OCI-LY7 (cell line): ENCODE data around the gene BCL2L12. TPM values are rescaled to one million over a fixed set of nuclear protein-coding genes. Genes with fewer than 3 reads are reported as not detected.

ENCODE experiments used
- BruUV-seq: library from RNA; stranded (reverse); fragments of 400-500 nt; replicated peaks from 2 replicates; lab custom pipeline; 2021; lab: Mats Ljungman, UMichigan
- CTCF ChIA-PET: fragments of 300-600 bp; sonication (Branson Sonifier 250); formaldehyde crosslinking; loops from one replicate; lab custom pipeline; 2022; ENCODE audit warnings: antibody characterized with exemption; ENCODE audit not compliant: unreplicated experiment; lab: Charles Lee
- POLR2A ChIA-PET: fragments of 300-600 bp; sonication (Branson Sonifier 250); formaldehyde crosslinking; loops from one replicate; lab custom pipeline; 2022; ENCODE audit warnings: antibody characterized with exemption; lab: Charles Lee
- DNase-seq: peaks from one replicate; pipeline ENCODE4 v3.0.0-alpha.2; 2015; ENCODE audit warnings: low spot score
- H2AFZ ChIP-seq: fragments of 200-600 bp; sonication (generic), shearing (Covaris generic); 2 replicates; pipeline ENCODE4 v1.6.1; 2014; ENCODE audit warnings: mild to moderate bottlenecking, antibody characterized with exemption, low read length, moderate library complexity
- H3K27ac ChIP-seq: fragments of 200-600 bp; sonication (generic); 2 replicates; pipeline ENCODE4 v1.5.1; 2014; ENCODE audit warnings: mixed run types, low read depth, mild to moderate bottlenecking, moderate library complexity, low read length, inconsistent platforms; ENCODE audit not compliant: poor library complexity, severe bottlenecking
- H3K36me3 ChIP-seq: fragments of 200-600 bp; sonication (generic); 2 replicates; pipeline ENCODE4 v1.6.1; 2014; ENCODE audit warnings: mild to moderate bottlenecking, antibody characterized with exemption, low read length, moderate library complexity, mixed read lengths; ENCODE audit not compliant: insufficient read depth
- H3K4me1 ChIP-seq: fragments of 200-600 bp; sonication (generic); 2 replicates; pipeline ENCODE4 v1.5.1; 2014; ENCODE audit warnings: mild to moderate bottlenecking, low read length; ENCODE audit not compliant: insufficient read depth, poor library complexity, severe bottlenecking
- H3K4me2 ChIP-seq: fragments of 200-600 bp; sonication (generic); 2 replicates; pipeline ENCODE4 v1.6.1; 2014; ENCODE audit warnings: mild to moderate bottlenecking, low read length
- H3K4me3 ChIP-seq: fragments of 200-600 bp; sonication (generic); 2 replicates; pipeline ENCODE4 v1.5.1; 2014; ENCODE audit warnings: mild to moderate bottlenecking, low read depth, low read length; ENCODE audit not compliant: poor library complexity, severe bottlenecking
- H3K79me2 ChIP-seq: fragments of 200-600 bp; sonication (generic); 2 replicates; pipeline ENCODE4 v1.6.1; 2016; ENCODE audit warnings: low read depth, mild to moderate bottlenecking, low read length, moderate library complexity, mixed read lengths; ENCODE audit not compliant: insufficient read depth
- H3K9me2 ChIP-seq: fragments of 200-600 bp; sonication (generic); 2 replicates; pipeline ENCODE4 v1.6.1; 2016; ENCODE audit warnings: mild to moderate bottlenecking, low read length, mixed read lengths; ENCODE audit not compliant: insufficient read depth
- H3K9me3 ChIP-seq: fragments of 200-600 bp; sonication (generic); 2 replicates; pipeline ENCODE4 v1.6.1; 2014; ENCODE audit warnings: mild to moderate bottlenecking, mixed run types, low read length, mixed read lengths
- H4K20me1 ChIP-seq: fragments of 200-600 bp; sonication (generic); 2 replicates; pipeline ENCODE4 v1.6.1; 2014; ENCODE audit warnings: mild to moderate bottlenecking, antibody characterized with exemption, low read length, moderate library complexity, mixed read lengths; ENCODE audit not compliant: insufficient read depth
- EZH2phosphoT487 ChIP-seq: fragments of 200-600 bp; sonication (generic); IDR thresholded peaks from 2 replicates; pipeline ENCODE4 v1.6.1; 2018; ENCODE audit warnings: low read depth, borderline replicate concordance, mild to moderate bottlenecking, mixed run types, antibody characterized with exemption, low read length, moderate library complexity, mixed read lengths
- intact Hi-C: fragments of 100-400 bp; cut with micrococcal nuclease; formaldehyde crosslinking; loops from one replicate; pipeline ENCODE4 v1.10.0; 2022; ENCODE audit not compliant: unreplicated experiment
- total RNA-seq, 2 experiments: library from RNA; depleted of rRNA in 1 of 2; stranded (reverse); fragments of >200 nt in 1 of 2; shearing (Covaris generic) in 1 of 2; gene quantifications; 2 replicates each; pipeline ENCODE4 v1.2.3, GENCODE V29; 2014 to 2022
- TF ChIP-seq, protein P1 (sequence below): fragments of 200-600 bp; sonication (generic); conservative IDR thresholded peaks from 2 replicates; pipeline ENCODE4 v1.5.1; 2014; ENCODE audit warnings: mild to moderate bottlenecking, antibody characterized with exemption, low read length, moderate library complexity, mixed read lengths

The BCL2L12 gene
- total RNA-seq, 2 experiments from 2014 or later = 38.9 to 65.4 TPM

- Histone ChIP-seq H3K4me3 (no peak overlapping the region), H3K79me2 (peaks cover 28% of the 10 kb centered on the region), H3K27ac (no peak overlapping the region), H4K20me1 (no peaks in the 10 kb centered on the region; the same call in 1 of the 2 replicates), H3K36me3 (peaks cover 39% of the 10 kb centered on the region; the same call in 1 of the 2 replicates), H3K4me1 (peaks cover 14% of the 10 kb centered on the region), H3K9me3 (no peaks in the 10 kb centered on the region), H3K4me2 (no peak overlapping the region), H2AFZ (no peak overlapping the region), H3K9me2 (no peaks in the 10 kb centered on the region)
- TF ChIP-seq, protein P1, sequence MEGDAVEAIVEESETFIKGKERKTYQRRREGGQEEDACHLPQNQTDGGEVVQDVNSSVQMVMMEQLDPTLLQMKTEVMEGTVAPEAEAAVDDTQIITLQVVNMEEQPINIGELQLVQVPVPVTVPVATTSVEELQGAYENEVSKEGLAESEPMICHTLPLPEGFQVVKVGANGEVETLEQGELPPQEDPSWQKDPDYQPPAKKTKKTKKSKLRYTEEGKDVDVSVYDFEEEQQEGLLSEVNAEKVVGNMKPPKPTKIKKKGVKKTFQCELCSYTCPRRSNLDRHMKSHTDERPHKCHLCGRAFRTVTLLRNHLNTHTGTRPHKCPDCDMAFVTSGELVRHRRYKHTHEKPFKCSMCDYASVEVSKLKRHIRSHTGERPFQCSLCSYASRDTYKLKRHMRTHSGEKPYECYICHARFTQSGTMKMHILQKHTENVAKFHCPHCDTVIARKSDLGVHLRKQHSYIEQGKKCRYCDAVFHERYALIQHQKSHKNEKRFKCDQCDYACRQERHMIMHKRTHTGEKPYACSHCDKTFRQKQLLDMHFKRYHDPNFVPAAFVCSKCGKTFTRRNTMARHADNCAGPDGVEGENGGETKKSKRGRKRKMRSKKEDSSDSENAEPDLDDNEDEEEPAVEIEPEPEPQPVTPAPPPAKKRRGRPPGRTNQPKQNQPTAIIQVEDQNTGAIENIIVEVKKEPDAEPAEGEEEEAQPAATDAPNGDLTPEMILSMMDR = no peak
- TF ChIP-seq EZH2phosphoT487 = no peak
- no TSS peak for BruUV-seq
- DNase-seq = no peak
- POLR2A ChIA-PET = no interaction called here
- CTCF ChIA-PET = no interaction called here
- intact Hi-C loops = no loop called here
These were observed 20.1 kb upstream of the BCL2L12 start for GRCh38 chr19:49645592-49645991.

- H3K4me1 ChIP-seq = peaks cover 14% of the 10 kb centered on the region
- intact Hi-C loops = no loop called here
- H3K4me3 ChIP-seq = no peak overlapping the region
- no peak overlapping the region for H2AFZ ChIP-seq
- H3K4me2 ChIP-seq = no peak overlapping the region
- ChIA-PET CTCF (no interaction called here), POLR2A (no interaction called here)
- H3K9me2 ChIP-seq = no peaks in the 10 kb centered on the region
- H3K79me2 ChIP-seq = peaks cover 26% of the 10 kb centered on the region
- H3K36me3 ChIP-seq = peaks cover 41% of the 10 kb centered on the region
- no peak for DNase-seq
- BruUV-seq = no TSS peak
- no peaks in the 10 kb centered on the region; the same call in 1 of the 2 replicates for H4K20me1 ChIP-seq
- H3K27ac ChIP-seq = no peak overlapping the region
- H3K9me3 ChIP-seq = no peaks in the 10 kb centered on the region
- TF ChIP-seq EZH2phosphoT487 = no peak
- TF ChIP-seq, protein P1 = no peak
These were observed 19.7 kb upstream of the BCL2L12 start for GRCh38 chr19:49645995-49646394.

DNA sequence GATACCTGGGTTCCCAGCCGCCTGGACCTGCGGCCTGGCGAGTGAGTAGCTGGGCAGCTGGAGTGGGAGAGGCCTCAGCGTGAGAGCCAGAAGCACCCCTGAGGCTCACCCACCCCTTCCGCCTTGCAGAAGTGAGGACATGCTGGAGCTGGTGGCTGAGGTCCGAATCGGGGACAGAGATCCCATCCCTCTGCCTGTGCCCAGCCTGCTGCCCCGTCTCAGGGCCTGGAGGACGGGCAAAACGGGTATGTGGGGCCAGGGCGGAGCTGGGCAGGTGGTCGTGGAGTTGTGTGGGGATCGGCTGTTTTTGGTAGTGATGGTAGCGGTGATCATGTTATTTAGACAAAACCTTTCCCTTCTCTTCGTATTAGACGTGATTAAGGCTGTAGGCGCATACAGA, 19.1 kb upstream of the BCL2L12 start:
- no peak for DNase-seq
- ChIA-PET CTCF (no interaction called here), POLR2A (no interaction called here)
- H3K4me3 ChIP-seq = no peak overlapping the region
- H3K9me2 ChIP-seq = no peaks in the 10 kb centered on the region
- H4K20me1 ChIP-seq = no peaks in the 10 kb centered on the region; the same call in 1 of the 2 replicates
- H2AFZ ChIP-seq = no peak overlapping the region
- no peak for TF ChIP-seq EZH2phosphoT487
- TF ChIP-seq, protein P1 = no peak
- intact Hi-C loops = no loop called here
- no peak overlapping the region for H3K4me2 ChIP-seq
- no peaks in the 10 kb centered on the region for H3K9me3 ChIP-seq
- peaks cover 45% of the 10 kb centered on the region for H3K36me3 ChIP-seq
- peaks cover 14% of the 10 kb centered on the region for H3K4me1 ChIP-seq
- no peak overlapping the region for H3K27ac ChIP-seq
- H3K79me2 ChIP-seq = peaks cover 23% of the 10 kb centered on the region
- BruUV-seq = no TSS peak
